Mesodermal cell (in vitro differentiated cells): ENCODE data around the gene CCDC85C.

Experiments used
- H3K27ac ChIP-seq: 2 replicates; pipeline ENCODE4 v1.7.0; 2013; ENCODE audit warnings: mild to moderate bottlenecking, low read depth, low read length, moderate library complexity; ENCODE audit not compliant: severe bottlenecking
- H3K36me3 ChIP-seq: 2 replicates; pipeline ENCODE4 v1.7.1; 2013; ENCODE audit warnings: mild to moderate bottlenecking, low read length, moderate library complexity; ENCODE audit not compliant: control insufficient read depth, insufficient read depth
- H3K4me1 ChIP-seq: one replicate; pipeline ENCODE4 v1.7.1; 2013; ENCODE audit warnings: mild to moderate bottlenecking, low read length; ENCODE audit not compliant: insufficient read depth, control insufficient read depth, poor library complexity, severe bottlenecking
- H3K4me3 ChIP-seq: 2 replicates; pipeline ENCODE4 v1.7.0; 2013; ENCODE audit warnings: low read length, control low read depth, mild to moderate bottlenecking; ENCODE audit not compliant: insufficient read depth, poor library complexity, severe bottlenecking; ENCODE audit errors: extremely low read depth
- H3K9me3 ChIP-seq: 2 replicates; pipeline ENCODE4 v1.7.1; 2013; ENCODE audit warnings: mild to moderate bottlenecking, low read length, moderate library complexity; ENCODE audit not compliant: control insufficient read depth
- WGBS, 2 experiments: methylation state at CpG; one replicate each; pipeline ENCODE4 v1.1.5; 2013; ENCODE audit warnings: missing lambda C conversion rate in 2 of 2; ENCODE audit not compliant: insufficient coverage in 2 of 2; 5-methylcytosine and 5-hydroxymethylcytosine counted together

The CCDC85C gene

GRCh38 chr14:99596071-99596627 is 7.9 kb downstream of the CCDC85C start:
- 89 to 94% methylated on average over 7 to 10 of the region's 10 CpGs for WGBS, 2 experiments
- H3K4me1 ChIP-seq: peaks cover 20% of the 10 kb centered on the region
- H3K9me3 ChIP-seq: no peaks in the 10 kb centered on the region
- no peak overlapping the region for H3K27ac ChIP-seq
- no peak overlapping the region for H3K4me3 ChIP-seq
- H3K36me3 ChIP-seq: no peaks in the 10 kb centered on the region

GRCh38 chr14:99595524-99595923 is 8.5 kb downstream of the CCDC85C start:
- Histone ChIP-seq H3K27ac (no peak overlapping the region), H3K9me3 (no peaks in the 10 kb centered on the region), H3K4me3 (no peak overlapping the region), H3K36me3 (no peaks in the 10 kb centered on the region), H3K4me1 (peaks cover 22% of the 10 kb centered on the region)
- 89 to 96% methylated on average over 4 to 6 of the region's 7 CpGs for WGBS, 2 experiments

- Histone ChIP-seq H3K4me1 (peaks cover 25% of the 10 kb centered on the region), H3K36me3 (no peaks in the 10 kb centered on the region), H3K4me3 (no peak overlapping the region), H3K27ac (no peak overlapping the region), H3K9me3 (no peaks in the 10 kb centered on the region)
- 93 to 95% methylated on average over 1 to 5 of the region's 9 CpGs for WGBS, 2 experiments
Measured at GRCh38 chr14:99595034-99595433, 9.0 kb downstream of the CCDC85C start.

GRCh38 chr14:99593971-99594841 is 9.8 kb downstream of the CCDC85C start:
- no peaks in the 10 kb centered on the region for H3K36me3 ChIP-seq
- H3K27ac ChIP-seq: no peak overlapping the region
- no peaks in the 10 kb centered on the region for H3K9me3 ChIP-seq
- H3K4me1 ChIP-seq: peaks cover 32% of the 10 kb centered on the region
- WGBS, 2 experiments: 78 to 82% methylated on average over 5 to 6 of the region's 9 CpGs
- H3K4me3 ChIP-seq: no peak overlapping the region

GRCh38 chr14:99592933-99593753 is 10.9 kb downstream of the CCDC85C start:
- Histone ChIP-seq H3K36me3 (no peaks in the 10 kb centered on the region), H3K9me3 (no peaks in the 10 kb centered on the region), H3K4me1 (peaks cover 42% of the 10 kb centered on the region), H3K4me3 (no peak overlapping the region), H3K27ac (no peak overlapping the region)
- WGBS, 2 experiments: 88 to 90% methylated on average over 27 to 29 of the region's 36 CpGs

GRCh38 chr14:99592394-99592793 is 11.6 kb downstream of the CCDC85C start:
- no peaks in the 10 kb centered on the region for H3K9me3 ChIP-seq
- no peak overlapping the region for H3K27ac ChIP-seq
- no peak overlapping the region for H3K4me3 ChIP-seq
- peaks cover 50% of the 10 kb centered on the region for H3K4me1 ChIP-seq
- no peaks in the 10 kb centered on the region for H3K36me3 ChIP-seq
- WGBS, 2 experiments: 75 to 80% methylated on average over 2 of the region's 2 CpGs

- Histone ChIP-seq H3K4me1 (peaks cover 56% of the 10 kb centered on the region), H3K27ac (no peak overlapping the region), H3K36me3 (no peaks in the 10 kb centered on the region), H3K4me3 (no peak overlapping the region), H3K9me3 (no peaks in the 10 kb centered on the region)
- WGBS, 2 experiments: 83 to 90% methylated on average over 27 to 28 of the region's 28 CpGs
Measured at GRCh38 chr14:99590746-99591555, 13.1 kb downstream of the CCDC85C start.

- Histone ChIP-seq H3K9me3 (no peaks in the 10 kb centered on the region), H3K4me1 (peaks cover 56% of the 10 kb centered on the region), H3K27ac (no peak overlapping the region), H3K4me3 (no peak overlapping the region), H3K36me3 (no peaks in the 10 kb centered on the region)
- WGBS, 2 experiments: 85 to 88% methylated on average over 15 to 16 of the region's 17 CpGs
Measured at GRCh38 chr14:99589651-99590530, 14.1 kb downstream of the CCDC85C start.

GRCh38 chr14:99589031-99589441 is 15.0 kb downstream of the CCDC85C start:
- Histone ChIP-seq H3K36me3 (no peaks in the 10 kb centered on the region), H3K9me3 (no peaks in the 10 kb centered on the region), H3K27ac (peak overlapping the region; percentile 45), H3K4me3 (no peak overlapping the region), H3K4me1 (peaks cover 56% of the 10 kb centered on the region)
- 88 to 91% methylated on average over 17 to 18 of the region's 18 CpGs for WGBS, 2 experiments
